Glomerular visceral epithelial cell (primary cell): ENCODE data around the gene VAV3.

Experiments
- DNase-seq: peaks from one replicate; pipeline ENCODE4 v3.0.0-alpha.2; 2016; ENCODE audit errors: extremely low spot score

Gene VAV3

DNA sequence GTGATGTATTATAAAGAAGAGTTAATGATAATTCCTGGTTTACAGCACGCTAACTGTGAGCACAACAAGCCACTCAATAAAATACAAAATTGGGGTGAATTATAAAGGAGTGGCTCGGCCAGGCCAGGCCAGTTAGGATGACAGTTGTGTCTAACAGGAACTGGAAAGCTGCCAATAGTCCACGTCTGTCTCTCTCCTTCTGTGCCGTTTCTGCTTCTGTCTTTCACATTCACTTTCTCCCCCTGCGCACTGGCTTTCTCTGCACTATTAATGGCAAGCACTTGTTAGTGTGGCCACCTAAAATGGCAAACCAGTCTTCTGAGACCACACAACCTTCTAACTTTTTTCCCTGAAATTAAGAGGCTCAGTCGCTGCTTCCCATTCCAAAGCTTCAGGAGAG lies 429.9 kb downstream of the VAV3 start:
- DNase-seq = no peak

DNA sequence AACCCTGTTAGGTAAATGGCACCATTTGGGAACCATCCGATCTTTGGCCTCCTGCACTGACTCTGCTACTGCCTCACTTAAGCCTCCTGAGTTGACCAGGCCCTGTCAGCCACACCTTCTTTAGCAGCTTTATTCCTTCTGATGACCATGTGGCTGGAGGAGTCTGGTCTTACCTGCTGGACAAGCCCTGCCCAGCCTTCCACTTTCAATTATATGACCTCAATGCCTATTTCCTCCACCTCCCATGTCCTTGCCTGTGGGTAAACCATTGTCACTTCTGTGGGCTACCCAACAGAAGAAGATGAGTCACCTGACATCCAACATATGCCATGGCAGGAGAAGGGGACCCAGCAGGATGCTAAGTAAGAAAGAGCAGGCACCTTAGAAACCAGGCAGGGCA lies 430.3 kb downstream of the VAV3 start:
- no peak for DNase-seq

DNA sequence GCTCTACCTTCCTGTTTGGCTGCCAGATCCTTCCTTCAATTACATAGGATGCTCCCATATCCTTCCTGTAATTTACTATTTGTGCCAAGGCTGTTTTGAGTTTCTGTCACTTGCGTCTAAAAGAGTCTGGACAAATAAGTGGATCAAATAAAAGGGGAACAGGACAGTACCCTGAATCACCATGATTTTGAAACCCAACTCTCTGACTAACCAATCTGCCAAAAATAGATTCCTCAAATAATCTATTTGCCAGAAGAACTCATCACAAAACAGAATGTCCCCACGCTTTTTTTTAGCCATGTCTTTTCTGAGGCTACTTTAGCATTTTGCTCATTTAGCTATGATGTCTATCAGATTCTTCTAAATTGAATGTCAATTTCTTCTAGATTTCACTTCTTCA lies 431.5 kb downstream of the VAV3 start:
- DNase-seq = no peak

DNA sequence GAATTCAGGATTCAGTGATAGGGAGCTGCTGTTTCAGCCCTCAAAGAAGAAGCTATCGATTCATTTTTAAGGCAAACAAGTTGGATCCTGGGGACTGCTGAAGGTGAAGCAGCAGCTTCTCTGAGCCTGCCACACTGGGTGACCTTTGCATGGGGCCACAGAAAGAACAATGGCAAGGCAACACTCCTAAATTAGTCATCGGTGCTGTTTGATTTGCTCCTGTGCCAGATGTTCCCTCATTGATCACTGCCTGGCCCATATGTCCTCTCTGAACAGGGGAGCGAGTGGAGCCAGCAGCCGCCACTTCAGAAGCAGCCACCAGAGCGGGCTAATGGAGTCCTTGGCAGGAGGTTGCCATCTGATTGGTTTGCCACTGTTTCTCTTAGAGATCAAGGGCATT lies 432.7 kb downstream of the VAV3 start:
- no peak for DNase-seq

DNA sequence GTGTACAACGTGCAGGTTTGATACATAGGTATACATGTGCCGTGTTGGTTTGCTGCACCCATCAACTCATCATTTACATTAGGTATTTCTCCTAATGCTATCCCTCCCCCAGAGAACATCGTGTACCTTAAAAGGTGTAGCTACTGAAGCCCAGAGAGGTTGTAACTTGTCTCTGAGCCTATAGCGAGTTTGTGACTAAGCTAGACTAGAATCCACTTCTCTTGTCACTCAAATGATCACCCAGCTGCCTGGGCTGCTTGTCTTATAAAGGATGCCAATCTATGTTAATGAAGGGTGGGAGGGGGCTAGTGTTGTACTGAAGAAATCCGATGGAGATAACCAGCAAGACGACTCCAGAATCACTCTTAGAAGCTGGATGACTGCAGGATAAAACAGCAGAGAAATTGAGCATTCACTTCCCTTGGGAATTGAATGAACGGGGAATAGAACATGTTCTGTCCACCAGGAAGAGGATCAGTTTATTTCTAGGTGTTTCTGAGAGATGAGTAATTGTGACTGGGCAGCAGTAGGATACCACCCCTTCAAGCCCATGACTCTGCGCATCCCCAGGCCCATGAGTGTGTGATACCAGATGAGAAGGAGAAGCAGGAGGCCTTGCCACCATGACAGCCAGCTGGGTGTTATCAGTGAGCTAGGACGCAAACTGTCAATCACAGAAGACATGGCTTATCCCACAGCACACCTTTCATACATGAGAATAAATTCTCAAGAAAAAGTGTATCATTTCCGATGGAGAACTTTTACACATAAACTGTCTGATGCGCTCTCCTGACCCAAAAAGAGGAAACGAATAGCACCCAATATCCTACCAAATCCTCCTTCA lies 433.7 kb downstream of the VAV3 start:
- DNase-seq = no peak

DNA sequence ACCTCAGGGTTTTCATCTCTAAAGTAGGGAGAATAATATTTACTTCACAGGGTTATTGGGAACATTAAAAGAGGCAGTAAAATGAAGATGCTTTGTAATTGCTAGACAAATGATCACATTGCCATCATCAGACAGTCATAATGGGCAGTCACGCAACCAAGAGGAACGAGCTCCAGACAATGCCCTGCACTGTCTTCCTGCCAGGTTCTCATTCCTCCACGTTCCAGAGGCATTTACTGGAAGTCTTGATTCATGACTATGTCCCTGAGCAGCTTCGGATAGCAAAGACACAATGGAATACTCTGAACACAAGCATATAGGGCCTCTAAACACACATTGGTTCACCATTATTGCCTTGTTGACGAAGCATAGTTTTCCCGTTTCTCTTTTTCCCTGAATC lies 434.4 kb downstream of the VAV3 start:
- DNase-seq = no peak

DNA sequence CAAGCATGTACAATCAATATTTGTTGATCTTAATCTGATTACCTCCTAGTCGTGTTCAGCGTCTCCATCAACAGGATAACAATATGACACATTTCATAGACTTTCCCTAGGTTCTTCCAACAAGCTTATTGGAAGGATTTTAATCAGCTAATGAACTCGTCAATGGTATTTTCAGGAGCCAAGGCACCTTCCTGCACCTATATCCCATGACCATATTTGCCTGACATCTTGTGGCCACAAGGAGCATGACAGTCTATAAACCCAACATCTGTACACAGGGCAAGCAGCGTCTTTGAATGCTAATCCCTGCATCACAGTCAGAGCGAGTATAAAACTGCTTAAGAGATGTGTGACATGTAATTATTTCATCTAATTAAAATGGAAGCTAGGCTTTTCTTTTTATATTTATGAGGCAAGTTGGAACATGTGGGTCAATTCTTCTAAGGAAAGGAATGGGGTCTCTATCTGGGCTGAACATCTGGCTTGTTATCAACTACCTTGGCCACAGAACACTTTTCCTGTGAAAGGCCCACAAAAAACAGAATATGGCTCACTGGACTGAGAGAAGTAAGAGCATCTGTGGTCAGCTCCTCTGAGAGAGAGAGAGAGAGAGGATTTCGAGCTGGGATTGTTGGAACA lies 435.4 kb downstream of the VAV3 start:
- DNase-seq = peak; percentile 59

DNA sequence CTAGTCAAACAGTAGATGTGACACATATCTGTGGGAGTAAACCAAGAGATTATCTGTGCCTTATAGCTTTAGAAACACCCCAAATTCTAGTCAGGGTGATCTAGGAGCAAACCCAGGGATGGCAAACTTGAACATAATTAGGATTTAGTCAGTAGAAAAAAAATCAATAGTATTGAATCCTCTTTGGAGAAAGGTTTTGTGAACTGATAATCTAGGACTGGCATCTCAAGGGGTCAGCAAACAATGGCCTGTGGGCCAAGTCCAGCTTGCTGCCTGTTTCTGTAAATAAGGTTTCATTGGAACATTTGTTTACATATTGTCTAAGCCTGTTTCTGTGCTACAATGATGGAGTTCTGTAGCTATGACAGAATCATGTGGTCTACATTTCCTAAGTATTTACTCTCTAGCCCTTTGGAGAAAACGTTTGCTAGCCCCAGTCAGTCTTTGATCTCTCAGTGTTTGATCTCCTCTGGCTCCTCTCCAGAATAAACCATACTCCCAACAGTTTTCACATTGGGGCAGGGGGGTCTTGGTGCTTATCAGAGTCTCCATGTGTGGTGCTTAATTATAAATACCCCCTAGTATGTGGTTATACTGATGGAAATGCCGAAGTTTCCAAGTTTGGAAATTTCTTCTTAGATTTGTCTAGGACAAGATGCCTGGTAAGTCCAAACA lies 438.3 kb downstream of the VAV3 start:
- no peak for DNase-seq

DNA sequence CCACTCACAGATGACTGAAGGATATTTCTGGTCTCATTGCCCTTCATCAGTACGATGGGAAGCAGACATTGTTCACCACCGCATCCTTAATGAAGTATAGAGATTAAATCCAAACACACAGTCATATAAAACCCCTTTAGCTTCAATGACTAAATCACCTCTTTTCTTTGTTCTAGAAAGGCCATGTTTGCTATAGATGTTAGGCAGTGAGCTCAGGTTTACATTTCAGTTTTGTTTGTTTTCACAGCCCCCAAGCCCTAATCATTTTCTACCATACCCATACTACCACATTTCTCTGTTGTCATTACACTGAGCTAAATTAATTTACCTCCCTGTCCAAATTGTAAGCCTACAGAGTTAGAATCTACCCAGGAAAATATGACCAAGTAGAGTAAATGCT lies 439.0 kb downstream of the VAV3 start:
- no peak for DNase-seq

DNA sequence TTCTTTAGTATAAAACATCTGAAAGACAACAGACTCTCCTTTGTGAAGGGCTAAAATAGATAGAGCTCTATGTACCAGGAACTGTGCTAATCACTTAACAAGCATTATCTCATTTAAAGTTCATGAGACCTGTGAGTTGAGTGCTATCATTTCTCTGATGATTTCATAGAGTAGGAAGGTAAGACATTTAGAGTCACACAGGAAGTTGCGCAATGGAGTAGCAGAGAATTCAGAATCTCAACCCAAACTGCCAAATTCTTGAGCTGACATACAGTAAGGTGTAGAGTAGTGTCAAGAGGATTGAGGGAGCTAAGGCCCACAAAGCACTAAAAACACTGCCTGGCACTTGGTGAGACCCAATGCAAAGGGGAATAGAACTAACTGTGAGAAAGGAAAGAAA lies 439.8 kb downstream of the VAV3 start:
- DNase-seq = no peak

DNA sequence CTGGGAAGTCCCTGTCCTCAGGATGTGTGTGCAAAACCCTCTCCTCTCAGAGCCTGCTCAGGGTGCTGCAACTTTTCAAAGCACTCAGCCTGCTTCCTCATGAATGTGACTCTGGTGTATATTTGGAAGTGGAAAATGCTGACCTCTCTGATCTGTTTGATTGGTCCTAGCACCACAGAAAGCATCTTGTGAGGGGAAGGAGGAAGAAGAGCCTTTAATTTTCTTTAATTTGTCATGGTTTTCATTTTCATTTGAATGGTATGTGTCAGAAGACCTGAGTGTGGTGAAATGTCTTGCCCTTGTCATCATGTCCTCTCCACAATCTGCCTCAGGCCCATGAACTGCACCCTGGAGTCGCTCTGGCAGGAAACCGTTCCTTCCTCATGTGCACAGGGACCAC lies 440.7 kb downstream of the VAV3 start:
- DNase-seq = no peak

DNA sequence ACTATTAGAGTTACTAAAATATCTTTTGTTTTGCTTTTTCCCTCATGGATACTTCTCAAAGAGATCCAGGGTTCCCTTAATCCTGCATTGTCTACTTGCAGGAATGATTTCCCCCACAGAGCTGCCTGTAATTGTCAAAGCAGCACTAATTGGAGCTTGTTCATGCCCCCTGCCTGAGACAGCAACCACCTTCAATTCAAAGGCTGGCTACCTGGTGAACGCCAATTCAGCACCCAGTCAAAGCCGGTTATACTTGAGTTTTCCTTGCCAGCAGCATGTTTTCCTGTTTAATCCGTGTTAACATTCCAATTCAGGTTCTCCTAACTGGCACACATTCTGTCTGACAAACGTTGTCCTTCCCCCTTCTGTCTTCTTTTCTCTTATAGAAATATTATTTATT lies 441.2 kb downstream of the VAV3 start:
- no peak for DNase-seq

DNA sequence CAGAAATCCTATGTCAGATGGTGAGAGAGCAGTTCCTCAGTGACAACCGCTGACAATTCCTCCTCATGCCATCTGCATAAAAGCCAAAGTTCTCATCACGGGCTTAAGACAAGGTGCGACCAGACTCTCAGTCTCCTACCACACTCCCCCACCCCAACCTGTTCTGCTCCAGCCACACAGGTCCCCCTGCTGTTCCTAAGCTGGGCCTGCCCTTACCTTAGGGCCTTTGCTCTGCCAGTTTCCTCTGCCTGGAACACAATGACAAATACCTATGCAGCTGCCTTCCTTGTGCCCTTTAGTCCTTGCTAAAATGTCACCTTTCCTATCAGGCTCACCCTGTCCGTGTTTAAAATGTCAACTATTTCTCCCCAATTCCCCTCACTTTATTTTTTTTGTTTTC lies 441.9 kb downstream of the VAV3 start:
- DNase-seq = no peak
